Sigmoid colon (tissue), 7 donors: Measurements from ENCODE around the gene KLHL10. TPM values are rescaled to one million over a fixed set of nuclear protein-coding genes. Genes with fewer than 3 reads are reported as not detected.

Experiments
- DNase-seq: peaks from one replicate; pipeline ENCODE4 v3.0.0-alpha.2; 2019
- H3K27ac ChIP-seq, 4 donors: fragments of 200-600 bp; sonication (generic); one replicate each; pipeline ENCODE4 v1.5.1; 2016 to 2019; ENCODE audit warnings: mild to moderate bottlenecking in 1 of 4
- H3K27me3 ChIP-seq, 3 donors: fragments of 200-600 bp; sonication (generic); one replicate each; pipeline ENCODE4 v1.5.1; 2019; ENCODE audit warnings: mild to moderate bottlenecking in 1 of 3
- H3K36me3 ChIP-seq, 4 donors: fragments of 200-600 bp; sonication (generic); one replicate each; pipeline ENCODE4 v1.5.1; 2016 to 2019
- H3K4me1 ChIP-seq, 4 donors: fragments of 200-600 bp; sonication (generic); one replicate each; pipeline ENCODE4 v1.5.1; 2017 to 2019
- H3K4me3 ChIP-seq, 4 donors: fragments of 200-600 bp; sonication (generic); one replicate each; pipeline ENCODE4 v1.5.1; 2017 to 2019; ENCODE audit warnings: mild to moderate bottlenecking in 2 of 4, moderate library complexity in 1 of 4
- H3K9me3 ChIP-seq, 4 donors: fragments of 200-600 bp in 3 of 4; sonication (generic) in 3 of 4; one replicate each; pipeline versions ENCODE4 v1.5.1 to v1.6.1; 2013 to 2019
- EP300 ChIP-seq, 4 donors: sonication (generic); formaldehyde crosslinking; IDR thresholded peaks; one replicate each; pipeline ENCODE4 v1.6.1; 2017; ENCODE audit warnings: antibody characterized with exemption in 4 of 4
- POLR2A ChIP-seq, 2 donors: fragments of 450-650 bp; IDR thresholded peaks; one replicate each; pipeline ENCODE4 v1.6.1; 2016; ENCODE audit warnings: antibody characterized with exemption in 2 of 2, mild to moderate bottlenecking in 2 of 2, moderate library complexity in 2 of 2
- POLR2AphosphoS5 ChIP-seq, 4 donors: sonication (generic); formaldehyde crosslinking; IDR thresholded peaks; one replicate each; pipeline ENCODE4 v1.6.1; 2017; ENCODE audit warnings: antibody characterized with exemption in 4 of 4
- WGBS, 2 donors: extraction: QIAGEN DNeasy Blood & Tissue Kit; methylation state at CpG; one replicate each; pipeline ENCODE4 v1.1.7; 2013; 5-methylcytosine and 5-hydroxymethylcytosine counted together
- intact Hi-C: fragments of 100-400 bp; cut with DNase I; formaldehyde crosslinking; loops from one replicate; pipeline ENCODE4 v1.15.1; 2023
- polyA plus RNA-seq, 3 donors: library from polyadenylated mRNA; stranded (reverse); fragments of 200-250 nt; gene quantifications; one replicate each; pipeline ENCODE4 v1.2.3, GENCODE V29; 2013
- total RNA-seq, 4 donors: library from RNA; depleted of rRNA; stranded (reverse); fragments of >200 nt; gene quantifications; one replicate each; pipeline ENCODE4 v1.1.0, GENCODE V29; 2016
- TF ChIP-seq, protein P1 (sequence below), 4 experiments: fragments of 450-650 bp in 3 of 4; fragments of 200-600 bp in 1 of 4; IDR thresholded peaks; one replicate each; pipeline ENCODE4 v1.5.1; 2016 to 2019; ENCODE audit warnings: antibody characterized with exemption in 4 of 4, mild to moderate bottlenecking in 3 of 4, moderate library complexity in 2 of 4
- donor health status: healthy with polysubstance abuse.
- donor health status: Bipolar disorder and iron deficiency.
- donor health status: healthy.

Gene KLHL10
- total and polyA plus RNA-seq, 7 donors = 0.04 to 3.9 (median 1.1) TPM; not detected in 2

DNA sequence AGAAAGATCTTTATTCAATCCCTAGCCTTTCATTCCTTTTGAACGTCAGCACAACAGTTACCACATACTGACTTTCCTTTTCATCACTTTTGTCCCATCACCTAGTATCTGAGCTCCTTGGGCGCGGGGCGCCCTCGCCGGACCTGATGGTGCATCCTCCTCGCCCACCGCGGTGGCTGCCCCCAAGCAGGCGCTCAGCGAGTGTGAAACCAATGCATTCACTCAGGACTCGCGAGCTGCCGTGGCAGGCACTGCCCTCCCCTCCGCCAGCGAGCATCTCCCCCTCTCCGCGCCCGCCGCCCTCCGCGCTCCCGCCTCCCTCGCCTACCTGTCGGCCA, 26.8 kb downstream of the KLHL10 start:
- WGBS, 2 donors = 1% methylated on average over 25 of the region's 25 CpGs
- Histone ChIP-seq H3K9me3 (no peaks in the 10 kb centered on the region), H3K27ac (peak overlapping the region; percentile 93 to 96 (median 96)), H3K4me1 (peaks cover 0 to 30% (median 26%) of the 10 kb centered on the region in 4 donors), H3K27me3 (no peaks in the 10 kb centered on the region), H3K36me3 (peaks cover 0 to 26% (median under 1%) of the 10 kb centered on the region in 4 donors), H3K4me3 (peak overlapping the region; percentile 82 to 98 (median 90))
- intact Hi-C loops = loop anchor here (2.0 kb wide), 1 partner anchor 52 kb away; the partner anchor contains the start of gene FKBP10
- no peak for TF ChIP-seq POLR2A (IDR thresholded peaks at IDR 0.05)
- peak; percentile 83 for DNase-seq

DNA sequence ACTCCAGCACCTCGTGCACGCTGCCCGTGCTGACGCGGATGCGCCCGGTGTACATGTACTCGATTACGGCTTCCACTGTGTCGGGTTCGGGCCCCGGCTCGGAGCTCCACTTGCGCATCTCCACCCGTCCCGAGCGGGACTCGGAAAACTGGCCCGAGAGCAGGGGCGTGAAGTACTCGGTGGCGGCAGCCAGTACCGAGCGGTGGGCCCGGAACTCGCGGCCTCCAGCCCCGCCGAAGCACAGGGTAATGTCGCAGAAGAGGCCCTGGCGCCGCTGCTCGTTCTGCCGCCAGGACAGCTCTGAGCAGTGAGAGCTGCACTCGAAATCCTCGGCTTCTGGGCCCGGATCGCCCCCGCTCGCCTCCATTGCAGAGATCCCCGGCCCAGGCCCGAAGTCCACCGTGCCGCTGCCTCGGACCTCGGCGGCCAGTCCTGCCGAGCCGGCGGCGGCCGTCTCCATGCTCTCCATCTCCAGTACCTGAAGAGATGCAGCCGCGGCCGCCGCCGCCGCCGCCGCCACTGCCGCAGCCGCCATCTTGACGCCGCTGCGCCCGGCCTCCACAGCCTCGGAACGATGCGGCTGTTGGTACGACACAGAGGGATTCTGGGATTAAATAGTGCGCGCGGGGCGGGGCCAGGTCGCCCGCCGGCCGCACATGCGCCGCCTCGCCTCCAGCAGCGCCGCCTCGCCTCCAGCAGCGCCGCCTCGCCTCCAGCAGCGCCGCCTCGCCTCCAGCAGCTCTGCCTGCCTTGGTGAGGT, 27.4 kb downstream of the KLHL10 start, which contains the start of gene KLHL11:
KLHL11 (minus strand) TSS at position 588 of the 760 bp plus-strand sequence; CDS start at position 535, 53 bp downstream.
- H3K27ac ChIP-seq = peak within 1 kb of the TSS; percentile 93 to 96 (median 96)

DNA sequence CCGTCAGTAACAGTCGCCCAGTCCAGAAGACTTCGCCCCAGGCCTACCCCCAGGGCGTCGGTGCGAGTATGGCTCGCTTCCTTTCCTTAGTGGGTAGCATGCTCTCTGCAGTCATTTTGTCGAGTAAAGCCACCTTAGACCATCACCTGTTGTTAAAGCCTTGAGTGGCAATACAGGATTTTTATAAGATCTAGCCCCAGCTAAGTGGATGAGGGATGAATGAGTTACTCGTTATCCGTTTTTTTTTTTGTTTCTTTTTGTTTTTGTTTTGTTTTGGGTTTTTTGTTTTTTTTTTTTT, 27.9 kb downstream of the KLHL10 start:
- intact Hi-C loops = loop anchor here (1.0 to 2.0 kb wide), 2 partner anchors 53 to 127 kb away; partner anchors contain the start of gene FKBP10
- peaks cover 0 to 30% (median 26%) of the 10 kb centered on the region in 4 donors for H3K4me1 ChIP-seq

More for the DNA sequence above, 27.4 kb downstream of the KLHL10 start, which contains the start of gene KLHL11:
- DNase-seq = peak; percentile 94
- intact Hi-C loops = loop anchor here (1.0 to 2.0 kb wide), 2 partner anchors 52 to 127 kb away; partner anchors contain the start of gene FKBP10
- H3K4me1 ChIP-seq = peaks cover 0 to 30% (median 26%) of the 10 kb centered on the region in 4 donors
- WGBS, 2 donors = 0% methylated on average over 90 of the region's 90 CpGs
- TF ChIP-seq POLR2AphosphoS5 (IDR thresholded peaks at IDR 0.05) = peak; percentile 77 to 91 (median 89)
- peak; percentile 58 to 64 for TF ChIP-seq POLR2A (IDR thresholded peaks at IDR 0.05)
- TF ChIP-seq, protein P1, sequence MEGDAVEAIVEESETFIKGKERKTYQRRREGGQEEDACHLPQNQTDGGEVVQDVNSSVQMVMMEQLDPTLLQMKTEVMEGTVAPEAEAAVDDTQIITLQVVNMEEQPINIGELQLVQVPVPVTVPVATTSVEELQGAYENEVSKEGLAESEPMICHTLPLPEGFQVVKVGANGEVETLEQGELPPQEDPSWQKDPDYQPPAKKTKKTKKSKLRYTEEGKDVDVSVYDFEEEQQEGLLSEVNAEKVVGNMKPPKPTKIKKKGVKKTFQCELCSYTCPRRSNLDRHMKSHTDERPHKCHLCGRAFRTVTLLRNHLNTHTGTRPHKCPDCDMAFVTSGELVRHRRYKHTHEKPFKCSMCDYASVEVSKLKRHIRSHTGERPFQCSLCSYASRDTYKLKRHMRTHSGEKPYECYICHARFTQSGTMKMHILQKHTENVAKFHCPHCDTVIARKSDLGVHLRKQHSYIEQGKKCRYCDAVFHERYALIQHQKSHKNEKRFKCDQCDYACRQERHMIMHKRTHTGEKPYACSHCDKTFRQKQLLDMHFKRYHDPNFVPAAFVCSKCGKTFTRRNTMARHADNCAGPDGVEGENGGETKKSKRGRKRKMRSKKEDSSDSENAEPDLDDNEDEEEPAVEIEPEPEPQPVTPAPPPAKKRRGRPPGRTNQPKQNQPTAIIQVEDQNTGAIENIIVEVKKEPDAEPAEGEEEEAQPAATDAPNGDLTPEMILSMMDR (IDR thresholded peaks at IDR 0.05) = no peak
- H3K27me3 ChIP-seq = no peaks in the 10 kb centered on the region
- H3K36me3 ChIP-seq = peaks cover 0 to 32% (median 3%) of the 10 kb centered on the region in 4 donors
- no peaks in the 10 kb centered on the region for H3K9me3 ChIP-seq
- H3K4me3 ChIP-seq = peak within 1 kb of the TSS; percentile 82 to 98 (median 90)

DNA sequence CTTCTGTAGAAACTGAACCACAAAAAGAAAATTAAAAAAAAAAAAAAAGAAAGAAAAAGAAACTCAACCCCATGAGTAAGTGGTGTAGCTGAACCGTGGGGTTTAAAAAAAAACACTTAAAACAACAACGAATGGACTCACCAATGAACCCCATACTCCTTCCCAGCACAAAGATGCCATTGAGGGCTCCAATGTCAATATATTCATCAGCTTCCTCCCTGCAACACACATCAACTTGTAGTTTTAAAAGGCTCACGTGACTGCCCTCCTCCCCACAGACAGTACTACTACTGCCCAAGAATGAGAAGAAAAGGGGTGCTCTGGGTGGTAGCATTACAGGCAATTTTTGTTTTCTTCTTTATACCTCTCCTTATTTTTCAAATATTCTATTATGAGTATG, 30.9 kb downstream of the KLHL10 start:
- WGBS, 2 donors = 75 to 76% methylated on average over 3 of the region's 3 CpGs
- no peak overlapping the region for H3K4me3 ChIP-seq
- no peaks in the 10 kb centered on the region for H3K27me3 ChIP-seq
- H3K4me1 ChIP-seq = peaks cover 0 to 10% (median 10%) of the 10 kb centered on the region in 4 donors
- intact Hi-C loops = no loop called here
- H3K36me3 ChIP-seq = peaks cover 5 to 67% (median 19%) of the 10 kb centered on the region in 4 donors
- no peaks in the 10 kb centered on the region for H3K9me3 ChIP-seq
- TF ChIP-seq POLR2AphosphoS5 (IDR thresholded peaks at IDR 0.05) (no peak), POLR2A (IDR thresholded peaks at IDR 0.05) (no peak), EP300 (IDR thresholded peaks at IDR 0.05) (no peak)
- TF ChIP-seq, protein P1 (IDR thresholded peaks at IDR 0.05) = no peak
- no peak for DNase-seq
- no peak overlapping the region for H3K27ac ChIP-seq

More for the DNA sequence above, 27.9 kb downstream of the KLHL10 start:
- Histone ChIP-seq H3K4me3 (peak overlapping the region in 3 of 4 donors; percentile 82 to 98 (median 88)), H3K9me3 (no peaks in the 10 kb centered on the region), H3K27me3 (no peaks in the 10 kb centered on the region), H3K27ac (peak overlapping the region; percentile 93 to 96 (median 96)), H3K36me3 (peaks cover 0 to 37% (median 5%) of the 10 kb centered on the region in 4 donors)
- no peak for DNase-seq
- no peak for TF ChIP-seq POLR2AphosphoS5 (IDR thresholded peaks at IDR 0.05)
- TF ChIP-seq EP300 (IDR thresholded peaks at IDR 0.05) = no peak
- TF ChIP-seq, protein P1 (IDR thresholded peaks at IDR 0.05) = no peak
- no peak for TF ChIP-seq POLR2A (IDR thresholded peaks at IDR 0.05)
- WGBS, 2 donors = 0 to 2% methylated on average over 10 of the region's 10 CpGs

DNA sequence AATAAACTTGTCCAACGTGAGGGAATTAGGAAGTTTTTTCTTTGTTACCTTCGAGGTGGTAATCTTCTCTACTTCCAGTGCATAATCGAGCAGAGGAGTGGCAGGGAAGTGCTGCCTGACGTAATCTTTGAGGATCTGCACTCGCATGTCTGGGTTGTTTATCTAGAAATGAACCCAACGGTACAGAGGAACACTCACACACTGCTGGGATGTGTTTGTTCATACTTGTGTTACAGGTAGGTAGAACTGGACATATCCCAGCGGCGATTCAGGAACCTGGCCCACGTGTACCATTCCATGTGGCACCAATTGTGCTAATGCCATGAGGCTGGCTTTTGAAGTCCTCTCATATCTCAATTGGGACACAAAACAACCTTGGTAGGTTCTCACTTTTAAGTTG, 31.8 kb downstream of the KLHL10 start:
- Histone ChIP-seq H3K4me3 (no peak overlapping the region), H3K36me3 (peaks cover 5 to 76% (median 20%) of the 10 kb centered on the region in 4 donors), H3K27ac (no peak overlapping the region), H3K9me3 (no peaks in the 10 kb centered on the region), H3K4me1 (peaks cover 0 to 2% (median 1%) of the 10 kb centered on the region in 4 donors), H3K27me3 (no peaks in the 10 kb centered on the region)
- WGBS, 2 donors = 51 to 72% methylated on average over 9 of the region's 9 CpGs
- DNase-seq = no peak
- intact Hi-C loops = no loop called here
- TF ChIP-seq, protein P1 (IDR thresholded peaks at IDR 0.05) = no peak
- TF ChIP-seq POLR2AphosphoS5 (IDR thresholded peaks at IDR 0.05) (no peak), EP300 (IDR thresholded peaks at IDR 0.05) (no peak), POLR2A (IDR thresholded peaks at IDR 0.05) (no peak)
